Limb (tissue), 2 donors: ENCODE results near the gene DOCK8.

Experiments used
- DNase-seq, 2 donors: peaks; one replicate each; pipeline ENCODE4 v3.0.0-alpha.2; 2016; ENCODE audit errors: extremely low spot score in 2 of 2

Gene DOCK8

DNA sequence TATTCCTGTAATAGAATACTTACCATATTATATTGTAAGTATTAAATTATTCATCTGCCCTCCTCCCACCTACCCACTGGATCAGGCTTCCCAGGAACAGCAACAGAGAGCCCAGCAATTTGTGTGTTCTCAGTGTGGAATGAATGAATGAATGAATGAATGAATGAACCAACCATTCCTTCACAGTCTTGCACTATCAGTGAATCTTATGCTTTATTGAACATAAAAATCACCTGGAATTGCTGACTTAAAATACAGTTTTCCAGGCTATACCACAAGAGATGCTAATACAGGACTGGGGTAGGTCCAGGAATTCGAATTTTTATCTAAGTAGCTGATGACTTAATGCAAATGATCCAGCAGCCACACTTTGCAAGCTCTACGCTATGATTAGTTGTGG, 51.6 kb downstream of the DOCK8 start:
- no peak for DNase-seq

DNA sequence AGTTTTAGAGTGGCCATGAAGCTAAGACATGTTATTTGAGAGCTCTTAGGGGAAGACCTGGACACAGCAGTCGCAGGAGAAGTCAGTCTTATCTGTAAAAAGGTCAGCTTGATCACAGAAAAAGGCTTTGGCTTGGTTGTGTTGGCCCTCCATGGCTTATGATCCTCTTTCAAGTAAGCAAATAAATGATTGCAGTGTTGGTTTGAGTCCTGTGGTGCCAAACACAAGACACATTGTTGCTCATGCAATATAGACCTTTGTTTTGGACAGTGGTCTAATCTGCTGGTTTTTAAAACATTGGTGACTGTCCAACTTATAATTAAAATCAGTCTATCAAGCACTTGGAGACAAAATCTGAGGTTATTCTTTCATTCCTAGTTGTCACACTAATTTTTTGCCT, 54.0 kb downstream of the DOCK8 start:
- DNase-seq = no peak

DNA sequence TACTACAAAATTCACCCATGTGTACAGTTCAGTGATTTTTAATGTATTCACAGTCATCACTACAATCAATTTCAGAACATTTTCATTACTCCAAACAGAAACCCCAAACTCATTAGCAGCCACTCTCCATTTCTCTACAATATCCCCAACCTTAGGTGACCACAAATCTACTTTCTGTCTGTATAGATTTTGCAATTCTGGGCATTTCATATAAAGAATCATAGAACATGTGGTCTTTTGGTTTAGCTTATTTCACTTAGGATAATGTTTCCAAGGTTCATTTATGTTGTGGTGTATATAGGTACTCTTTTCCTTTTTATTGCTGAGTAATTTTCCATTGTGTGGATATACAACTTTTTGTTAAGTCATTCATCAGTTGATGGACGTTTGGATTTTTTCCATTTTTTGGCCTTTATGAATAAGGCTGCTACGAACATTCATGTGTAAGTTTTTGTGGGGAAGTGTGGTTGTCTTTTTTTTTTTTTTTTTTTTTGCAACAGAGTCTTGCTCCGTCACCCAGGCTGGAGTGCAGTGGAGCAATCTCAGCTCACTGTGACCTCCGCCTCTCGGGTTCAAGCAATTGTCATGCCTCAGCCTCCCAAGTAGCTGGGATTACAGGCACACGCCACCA, 54.5 kb downstream of the DOCK8 start:
- DNase-seq = no peak

DNA sequence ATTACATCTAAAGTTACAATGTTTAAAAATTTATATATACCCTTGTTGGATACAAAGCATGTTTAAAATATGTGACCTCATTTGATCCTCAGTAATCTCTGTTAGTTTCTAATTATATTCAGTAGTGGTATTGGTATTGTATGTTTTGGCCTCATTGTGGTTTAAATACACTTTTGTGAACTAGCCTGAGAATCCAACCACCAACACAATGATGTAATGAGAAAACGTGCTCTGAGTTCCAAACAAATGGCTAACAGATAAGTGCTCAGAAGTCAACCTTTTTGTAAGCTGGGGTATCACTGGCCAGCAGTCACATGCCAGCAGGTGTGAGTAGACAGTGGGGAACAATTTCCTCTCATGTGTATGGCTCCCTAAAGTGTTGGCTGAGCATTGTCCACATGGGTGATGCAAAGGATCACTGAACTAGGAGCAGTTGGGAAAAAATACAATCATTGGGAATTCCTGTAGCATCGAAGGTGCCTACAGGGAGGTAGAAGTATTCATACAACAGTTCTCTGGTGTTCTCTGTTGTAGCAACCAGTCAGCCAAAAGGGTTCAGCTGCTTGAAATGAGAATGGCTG, 56.1 kb downstream of the DOCK8 start:
- no peak for DNase-seq

DNA sequence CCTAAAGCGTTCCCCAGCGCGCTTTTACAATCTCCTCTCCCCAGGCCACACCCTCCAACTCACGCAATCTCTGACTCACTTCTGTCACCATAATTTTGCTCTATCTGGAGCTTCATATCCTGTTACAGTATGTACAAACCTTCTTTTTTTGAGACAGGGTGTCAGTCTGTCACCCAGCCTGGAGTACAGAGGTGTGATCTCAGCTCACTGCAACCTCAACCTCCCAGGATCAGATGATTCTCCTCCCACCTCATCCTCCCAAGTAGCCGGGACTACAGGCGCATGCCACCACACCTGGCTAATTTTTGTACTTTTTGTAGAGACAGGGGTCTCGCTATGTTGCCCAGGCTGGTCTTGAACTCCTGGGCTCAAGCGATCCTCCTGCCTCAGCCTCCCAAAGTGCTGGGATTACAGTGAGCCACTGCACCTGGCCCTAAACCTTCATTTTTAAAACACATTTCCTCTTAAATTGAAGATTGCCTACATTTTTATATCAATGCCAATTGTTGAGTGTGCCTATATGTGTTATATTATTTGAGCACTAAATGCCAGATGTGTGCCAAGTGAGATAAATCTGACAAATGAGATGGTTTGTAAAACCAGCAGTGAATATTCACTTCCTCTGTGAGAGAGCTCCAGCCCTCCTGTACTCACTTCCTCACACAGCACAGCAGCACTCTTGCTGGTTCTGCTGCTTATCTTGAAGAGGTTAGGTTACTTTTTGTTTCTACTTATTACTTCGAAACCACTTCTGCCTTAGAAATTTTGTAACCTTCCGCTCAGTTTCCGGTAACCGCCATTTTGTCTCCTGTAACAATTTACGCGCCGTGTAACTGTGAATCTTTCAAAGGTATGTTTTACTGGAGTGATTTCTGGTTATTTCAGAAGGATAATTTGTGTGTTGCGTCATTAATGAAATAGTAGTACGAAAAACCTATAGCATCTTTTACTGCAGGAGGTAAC, 57.9 kb downstream of the DOCK8 start:
- DNase-seq = no peak

DNA sequence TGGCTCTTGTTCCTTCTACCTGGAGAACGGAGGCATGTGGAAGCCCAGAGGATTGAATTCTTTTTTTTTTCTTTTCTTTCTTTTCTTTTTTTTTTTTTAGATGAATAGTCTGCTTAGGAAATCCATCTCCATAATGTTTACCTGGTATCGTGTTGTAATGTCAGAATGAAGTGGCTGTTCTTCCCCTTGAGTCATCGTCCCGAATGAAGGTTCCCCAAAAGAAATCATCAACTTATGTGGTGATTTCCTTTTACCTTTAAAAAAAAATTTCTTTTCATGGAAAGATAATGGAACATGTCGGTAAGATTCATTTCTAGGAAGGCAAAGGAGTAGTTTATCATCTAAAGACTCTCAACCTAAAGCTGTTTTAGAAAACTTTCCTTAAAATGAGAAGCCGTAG, 59.7 kb downstream of the DOCK8 start:
- no peak for DNase-seq

DNA sequence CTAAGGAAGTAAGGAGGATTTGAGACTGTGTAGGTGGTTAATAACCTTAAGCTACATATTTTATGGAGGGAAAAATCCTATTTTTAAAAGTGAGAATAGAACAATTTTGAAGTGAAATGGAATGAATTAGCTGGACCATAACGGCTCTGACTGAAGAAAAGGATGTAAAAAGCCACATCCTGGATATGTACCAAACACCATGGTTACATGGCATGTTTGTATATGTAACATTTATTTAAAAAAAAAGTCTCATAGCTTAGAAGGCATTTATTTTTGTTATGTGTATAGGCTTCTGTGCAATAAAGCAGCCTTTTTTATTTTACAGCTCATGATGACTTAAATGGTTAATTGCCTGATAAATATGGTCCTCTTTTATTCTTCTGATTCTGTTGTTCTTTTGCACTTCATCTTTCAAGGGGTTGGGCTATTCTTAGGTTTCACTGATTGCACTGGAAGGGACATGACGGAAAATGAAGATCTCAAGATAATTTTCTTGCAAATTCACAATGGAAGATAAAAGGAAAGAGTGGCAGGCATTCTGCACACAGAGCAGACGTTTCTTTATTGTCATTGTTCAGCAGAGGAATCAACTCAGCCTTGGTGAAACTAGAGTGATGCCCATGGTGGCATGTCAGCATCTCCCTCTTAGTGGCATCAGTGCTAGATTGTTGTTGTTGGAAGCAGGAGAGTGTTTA, 63.1 kb downstream of the DOCK8 start:
- no peak for DNase-seq

DNA sequence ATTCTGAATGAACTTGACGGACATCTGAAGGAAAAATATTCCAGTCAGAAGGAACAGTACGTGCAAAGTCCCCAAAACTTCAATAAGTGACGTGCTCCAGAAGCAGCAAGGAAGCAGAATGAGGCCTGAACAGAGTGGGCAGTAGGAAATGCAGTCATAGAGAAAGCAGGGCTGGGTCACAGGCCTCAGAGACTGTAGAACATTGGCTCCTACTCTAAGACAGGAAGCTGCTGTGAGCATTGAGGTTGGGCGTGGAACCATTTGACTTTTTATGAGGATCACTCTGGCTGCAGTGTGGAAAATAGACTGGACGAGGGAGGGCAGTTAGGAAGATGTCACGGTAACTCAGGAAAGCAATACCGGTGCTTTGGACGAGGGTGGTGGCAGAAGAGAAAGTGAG, 64.0 kb downstream of the DOCK8 start:
- DNase-seq = no peak

DNA sequence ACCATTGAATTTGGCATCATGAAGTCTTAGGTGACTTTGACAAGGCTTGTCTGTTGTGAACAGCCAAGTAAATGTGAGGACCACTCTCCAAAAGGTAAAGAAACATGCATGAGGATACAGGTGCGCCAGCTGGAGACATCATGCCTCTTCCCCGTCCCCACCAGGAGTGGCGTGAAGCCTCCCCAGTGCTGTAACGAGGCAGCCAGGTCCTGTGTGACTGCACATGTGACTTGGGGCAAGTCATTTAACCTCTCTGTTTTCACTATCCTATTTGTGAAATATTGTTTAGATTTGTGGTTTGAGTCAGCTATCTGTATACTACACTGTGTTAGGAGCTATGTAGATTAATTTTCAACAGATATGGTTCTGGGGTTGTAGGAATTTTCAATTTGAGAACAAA, 65.0 kb downstream of the DOCK8 start:
- DNase-seq = no peak

DNA sequence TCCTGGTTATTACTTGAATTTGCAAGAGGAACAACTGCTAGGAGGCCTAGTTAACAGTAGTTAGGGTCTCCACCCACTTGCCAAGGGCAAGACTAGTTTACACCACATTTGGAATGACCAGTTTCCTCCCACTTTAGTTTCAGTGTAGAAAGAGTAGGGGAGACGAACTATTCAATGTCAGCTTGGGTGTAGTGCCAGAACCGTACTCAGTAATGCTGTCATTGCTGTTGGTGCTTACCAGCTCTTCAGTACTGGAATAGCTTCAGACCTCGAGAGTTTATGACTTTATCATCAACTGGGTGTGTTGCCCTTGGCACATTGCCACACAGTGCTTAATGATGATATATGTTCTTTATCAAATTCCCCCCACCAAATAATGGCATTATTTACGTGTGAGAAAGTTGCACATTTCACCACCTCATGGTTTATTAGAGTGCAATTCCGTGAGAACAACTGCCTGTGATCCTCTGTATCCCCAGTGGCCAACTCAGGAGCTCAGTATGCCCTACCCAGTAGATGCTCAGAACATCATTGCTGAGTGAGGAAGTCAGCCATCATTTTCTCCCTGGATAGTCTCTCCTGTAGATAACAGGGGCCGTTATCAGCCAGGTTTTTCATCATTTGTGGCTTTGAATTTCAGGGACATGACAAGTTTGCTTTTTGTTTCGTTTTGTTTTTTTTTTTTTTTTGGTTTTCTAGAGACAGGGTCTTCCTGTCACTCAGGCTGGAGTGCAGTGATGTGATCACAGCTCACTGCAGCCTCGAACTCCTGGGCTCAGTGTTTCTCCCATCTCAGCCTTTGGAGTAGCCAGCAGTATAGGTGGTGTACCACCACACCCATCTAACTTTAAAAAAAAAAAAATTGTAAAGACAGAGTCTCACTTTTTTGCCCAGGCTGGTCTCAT, 67.3 kb downstream of the DOCK8 start:
- no peak for DNase-seq

DNA sequence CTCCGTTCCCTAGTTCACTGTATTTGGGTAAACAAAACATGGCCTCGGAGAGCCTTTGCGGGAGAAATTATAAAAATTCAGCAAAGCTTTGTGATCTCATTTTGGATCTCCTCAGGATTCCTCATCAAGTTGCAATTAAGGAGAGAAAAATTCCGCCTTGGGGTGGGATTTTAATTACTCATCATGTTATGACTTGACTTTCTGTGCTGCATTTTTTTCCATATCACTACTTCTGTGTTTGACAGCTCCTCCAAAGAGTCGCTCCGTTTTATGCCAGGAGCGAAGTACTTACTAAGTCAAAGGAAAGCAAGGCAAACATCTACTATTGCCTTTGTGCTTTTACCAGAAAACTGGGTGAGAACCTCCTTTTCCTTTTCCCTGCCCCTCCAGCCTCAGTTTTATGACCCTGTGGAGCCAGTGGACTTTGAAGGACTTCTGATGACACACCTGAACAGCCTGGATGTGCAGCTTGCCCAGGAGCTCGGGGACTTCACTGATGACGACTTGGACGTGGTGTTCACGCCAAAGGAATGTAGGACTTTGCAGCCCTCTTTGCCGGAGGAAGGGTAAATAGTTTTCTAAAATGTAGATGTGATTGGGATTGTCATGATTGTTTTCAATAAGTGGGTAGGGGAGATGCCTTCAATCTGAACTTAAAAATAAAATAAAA, 71.5 kb downstream of the DOCK8 start:
- DNase-seq = peak in 1 of 2 donors; percentile 69

DNA sequence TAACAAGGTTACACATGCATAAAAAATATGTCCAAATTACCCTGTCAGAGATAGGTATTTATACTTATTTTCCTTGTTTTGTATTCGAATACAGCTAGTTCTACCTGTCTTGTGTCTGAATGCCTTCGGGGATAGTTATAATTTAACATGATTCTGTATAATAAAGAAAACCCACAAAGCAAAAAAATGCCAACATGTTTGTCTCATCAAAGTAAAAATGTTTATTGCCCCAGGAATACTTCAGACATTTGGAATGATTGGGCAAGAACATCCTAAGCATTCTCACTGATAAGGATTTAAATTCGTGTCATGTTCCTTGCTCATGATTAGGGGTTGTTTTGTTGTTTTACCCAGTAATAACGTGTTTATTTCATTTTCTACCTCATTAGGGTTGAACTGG, 74.5 kb downstream of the DOCK8 start:
- no peak for DNase-seq

DNA sequence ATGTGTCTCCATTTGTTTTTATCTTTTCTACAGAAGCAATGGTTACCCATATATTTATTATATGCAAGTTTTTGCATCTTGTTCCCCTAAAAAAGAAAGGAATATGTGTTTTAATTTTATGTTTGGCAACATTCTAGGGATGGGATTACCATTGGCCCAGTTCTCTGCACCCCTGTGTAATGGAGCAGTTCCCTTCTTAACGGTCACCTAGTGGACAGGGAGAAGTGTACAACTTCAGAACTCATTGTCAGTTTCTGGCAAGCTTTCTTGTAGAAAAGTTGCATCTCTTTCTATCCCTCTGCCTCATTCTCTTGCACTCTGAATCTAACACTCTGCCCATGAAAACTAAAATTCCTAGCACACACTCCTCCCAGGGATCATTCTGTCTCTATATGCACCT, 78.2 kb downstream of the DOCK8 start:
- no peak for DNase-seq

DNA sequence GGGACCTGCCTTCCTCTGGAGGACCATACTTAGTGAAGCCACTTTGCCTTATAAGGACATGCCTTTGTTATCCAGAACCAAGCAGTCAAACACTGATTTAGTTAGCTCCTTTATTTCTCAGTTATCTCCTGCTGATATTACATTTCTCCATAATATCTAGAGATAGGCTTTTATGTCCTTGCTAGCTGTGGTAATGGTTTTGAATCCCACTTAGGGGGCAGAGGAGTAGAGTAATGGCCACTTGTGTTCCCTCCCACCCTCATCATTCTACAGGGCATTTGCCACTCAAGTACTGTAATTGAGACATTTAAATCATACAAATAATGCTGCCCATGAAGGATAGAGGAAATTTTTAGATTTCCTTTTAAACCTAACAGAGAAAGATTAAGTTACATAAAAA, 80.9 kb downstream of the DOCK8 start:
- no peak for DNase-seq

DNA sequence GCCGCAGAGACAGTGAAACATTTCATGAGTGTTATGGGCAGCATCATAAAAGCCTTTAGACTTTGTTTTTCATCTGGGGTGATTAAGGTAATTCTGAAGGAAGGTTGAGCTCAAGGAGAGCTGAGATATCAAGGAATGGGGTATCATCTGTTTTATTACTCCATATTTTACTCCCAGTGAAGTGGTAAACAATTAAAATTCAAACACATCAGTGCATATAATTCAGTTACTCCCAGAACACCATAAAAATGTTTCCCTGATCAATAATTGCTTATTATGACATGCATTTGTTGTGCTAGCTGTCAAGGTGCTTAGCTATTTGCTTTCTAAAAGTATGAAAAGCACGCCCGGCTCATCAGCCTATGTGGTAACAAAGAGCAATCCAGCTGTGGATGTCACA, 81.7 kb downstream of the DOCK8 start:
- DNase-seq = no peak

DNA sequence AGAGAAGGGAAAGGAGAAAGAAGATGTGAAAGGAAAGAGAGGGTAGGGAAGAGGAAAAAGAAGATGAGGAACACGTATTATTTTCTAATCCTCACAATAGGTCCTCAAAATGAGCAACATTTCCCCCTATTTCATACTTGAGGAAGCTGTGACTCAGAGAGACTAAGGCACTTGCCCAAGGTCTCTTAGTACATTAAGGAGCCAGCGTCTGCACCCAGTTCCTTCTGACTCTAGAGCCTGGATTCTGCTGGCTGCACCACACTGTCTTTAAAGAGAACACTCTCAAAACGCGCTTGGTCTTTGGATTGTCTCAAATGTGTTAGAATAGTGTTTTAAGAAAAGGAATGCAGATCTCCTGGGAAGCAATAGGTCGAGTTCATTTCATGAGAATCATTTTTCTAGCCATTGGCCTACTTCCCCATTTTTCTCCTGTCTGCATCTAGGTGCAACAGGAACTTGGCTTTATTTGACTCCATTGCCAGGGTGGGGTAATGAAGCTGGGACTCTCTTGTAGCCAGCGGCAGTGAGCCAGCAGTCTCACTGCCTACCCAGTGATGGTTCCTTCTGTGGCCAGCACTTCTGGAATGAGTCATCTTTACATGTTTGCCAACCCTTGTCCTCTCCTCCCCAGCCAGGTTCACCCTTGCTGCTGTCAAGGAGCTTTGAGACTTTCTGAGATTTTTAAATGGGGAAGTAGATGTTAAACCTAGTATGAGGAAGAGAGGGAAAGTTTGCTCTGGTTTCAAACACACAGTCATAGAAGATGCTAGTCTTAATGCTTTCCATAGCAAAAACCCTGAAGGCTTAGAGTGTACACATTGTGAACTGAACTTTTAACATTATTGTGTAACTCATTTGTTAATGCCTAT, 82.7 kb downstream of the DOCK8 start:
- no peak for DNase-seq

DNA sequence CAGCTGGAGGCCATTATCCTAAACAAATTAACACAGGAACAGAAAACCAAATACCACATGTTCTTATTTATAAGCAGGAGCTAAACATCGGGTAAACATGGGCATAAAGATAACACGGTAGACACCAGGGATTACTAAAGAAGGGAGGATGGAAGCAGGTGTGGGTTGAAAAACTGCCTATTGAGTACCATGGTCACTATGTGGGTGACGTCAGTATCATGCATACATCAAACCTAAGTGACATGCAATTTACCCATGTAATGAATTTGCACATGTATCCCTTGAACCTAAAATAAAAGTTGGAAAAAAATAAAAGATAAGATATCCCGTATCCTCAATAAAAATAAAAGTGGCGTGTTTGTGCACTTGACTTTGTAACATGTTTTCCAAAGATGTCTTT, 88.8 kb downstream of the DOCK8 start:
- DNase-seq = no peak

DNA sequence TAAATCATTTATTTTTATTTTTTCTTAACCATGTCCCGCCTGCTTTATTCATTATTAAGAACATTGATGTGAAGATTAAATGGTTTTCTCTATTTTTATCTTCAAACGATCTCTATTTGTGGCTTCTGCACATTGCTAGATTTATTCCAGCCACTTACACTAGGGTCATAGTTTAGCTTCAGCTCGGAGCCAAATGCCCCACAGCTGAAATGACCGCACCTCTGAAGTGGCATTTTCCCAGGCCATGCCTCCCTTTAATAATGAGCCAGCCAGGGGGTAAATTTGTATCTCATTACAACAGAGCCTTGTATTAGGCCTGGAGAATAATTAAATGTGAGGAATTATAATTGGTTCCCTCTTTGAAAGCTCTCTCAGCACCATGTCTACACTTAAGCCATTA, 89.4 kb downstream of the DOCK8 start:
- no peak for DNase-seq

DNA sequence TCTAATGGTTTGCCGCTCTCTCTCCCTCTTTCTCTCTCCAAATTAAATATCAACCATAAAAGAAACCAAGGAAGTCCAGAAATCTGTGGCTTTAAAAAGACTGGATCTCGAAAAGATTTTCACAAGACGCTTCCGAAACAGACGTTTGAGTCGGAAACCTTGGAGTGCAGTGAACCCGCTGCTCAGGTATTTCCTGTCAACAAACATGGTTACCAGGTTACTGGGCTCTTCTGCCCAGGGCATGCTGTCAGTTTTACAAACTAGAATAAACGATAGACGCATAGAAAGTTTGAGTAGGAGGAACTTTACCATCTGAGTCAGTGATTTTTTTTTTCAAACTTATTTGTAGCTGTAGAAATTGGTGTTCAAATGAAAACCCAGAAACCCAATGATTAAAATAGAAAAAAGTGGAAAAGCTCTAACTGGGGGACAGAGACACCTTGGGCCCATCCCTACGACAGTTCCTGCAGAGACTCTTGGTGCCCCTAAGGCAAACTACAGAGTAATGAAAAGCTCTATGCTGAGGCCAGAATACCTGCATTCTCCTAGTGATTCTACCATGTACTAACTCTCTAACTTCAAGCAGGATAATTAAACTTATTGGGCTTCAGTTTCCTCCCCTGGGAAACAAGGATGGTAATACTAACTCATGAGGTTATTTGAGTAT, 90.0 kb downstream of the DOCK8 start:
- DNase-seq = no peak
